GM12878 (cell line): ENCODE results near the gene KIAA0930. TPM values are rescaled to one million over a fixed set of nuclear protein-coding genes. Genes with fewer than 3 reads are reported as not detected.

Experiments used
- ATAC-seq: fragments of 200-7000 bp; cut with Tn5 transposase; 3 replicates; pipeline ENCODE4 v1.9.1; 2020; ENCODE audit warnings: mild to moderate bottlenecking, moderate library complexity
- BruUV-seq: library from RNA; stranded (reverse); fragments of 400-500 nt; replicated peaks from 2 replicates; lab custom pipeline; 2021; lab: Mats Ljungman, UMichigan
- CTCF ChIA-PET: fragments of 300-600 bp; sonication (Branson Sonifier 250); formaldehyde crosslinking; extraction: SDS; loops from one replicate; lab custom pipeline; 2021; ENCODE audit warnings: inconsistent platforms; lab: Yijun Ruan, JAX
- POLR2A ChIA-PET: fragments of 350-600 bp; formaldehyde crosslinking; extraction: SDS; loops from one replicate; lab custom pipeline; 2021; ENCODE audit warnings: inconsistent platforms; lab: Charles Lee
- RAD21 ChIA-PET: fragments of 300-600 bp; sonication (Branson Sonifier 250); formaldehyde crosslinking; loops from one replicate; lab custom pipeline; 2023; ENCODE audit warnings: antibody characterized with exemption; ENCODE audit not compliant: unreplicated experiment; lab: Charles Lee
- SMC1A ChIA-PET: fragments of 300-600 bp; sonication (Branson Sonifier 250); formaldehyde crosslinking; loops from one replicate; lab custom pipeline; 2023; ENCODE audit not compliant: unreplicated experiment, uncharacterized antibody; lab: Charles Lee
- DNase-seq: peaks from one replicate; pipeline ENCODE4 v3.0.0-alpha.2; 2011; ENCODE audit warnings: low read depth, low spot score
- FAIRE-seq: peaks from 3 replicates; lab custom pipeline; 2011; peaks lifted over from hg19 to GRCh38; lab: Jason Lieb, UNC
- H2AFZ ChIP-seq: 2 replicates; pipeline ENCODE4 v1.6.0; 2011; ENCODE audit warnings: low read depth, low read length, control low read depth; ENCODE audit not compliant: control insufficient read depth
- H3K27ac ChIP-seq: 2 replicates; pipeline ENCODE4 v1.5.1; 2011; ENCODE audit warnings: control low read depth; ENCODE audit not compliant: control insufficient read depth, insufficient read depth
- H3K27me3 ChIP-seq, 2 experiments: replicated peaks in 1 of 2; 2 replicates each; pipeline versions ENCODE4 v1.6.0 to v1.6.1; 2011; ENCODE audit warnings: low read length in 1 of 2; ENCODE audit not compliant: control insufficient read depth in 2 of 2, insufficient read depth in 2 of 2
- H3K36me3 ChIP-seq, 2 experiments: 2 replicates each; pipeline ENCODE4 v1.5.1; 2011; ENCODE audit warnings: low read length in 1 of 2; ENCODE audit not compliant: control insufficient read depth in 2 of 2, insufficient read depth in 2 of 2
- H3K4me1 ChIP-seq: 2 replicates; pipeline ENCODE4 v1.6.1; 2011; ENCODE audit warnings: mild to moderate bottlenecking, low read length, moderate library complexity, mixed read lengths; ENCODE audit not compliant: control insufficient read depth, insufficient read depth
- H3K4me2 ChIP-seq: 2 replicates; pipeline ENCODE4 v1.6.0; 2011; ENCODE audit warnings: control low read depth; ENCODE audit not compliant: control insufficient read depth, insufficient read depth
- H3K4me3 ChIP-seq: fragments of 200-600 bp; sonication (generic); 2 replicates; pipeline ENCODE4 v1.5.1; 2016
- H3K79me2 ChIP-seq: 2 replicates; pipeline ENCODE4 v1.6.0; 2011; ENCODE audit warnings: low read length; ENCODE audit not compliant: control insufficient read depth, insufficient read depth
- H3K9ac ChIP-seq: 2 replicates; pipeline ENCODE4 v1.8.0; 2011; ENCODE audit warnings: low read length, control low read depth, mixed read lengths; ENCODE audit not compliant: control insufficient read depth, insufficient read depth
- H3K9me3 ChIP-seq: replicated peaks from 3 replicates; pipeline ENCODE4 v1.5.1; 2011; ENCODE audit warnings: mild to moderate bottlenecking, low read length; ENCODE audit not compliant: control insufficient read depth, insufficient read depth
- H4K20me1 ChIP-seq: 2 replicates; pipeline ENCODE4 v1.6.0; 2011; ENCODE audit not compliant: control insufficient read depth, insufficient read depth
- CUX1 ChIP-seq: IDR thresholded peaks from 2 replicates; pipeline ENCODE4 v1.6.1; 2012; ENCODE audit warnings: improper control_type of control experiment, low read depth, low read length; ENCODE audit not compliant: insufficient replicate concordance
- DPF2 ChIP-seq: fragments of 450-650 bp; IDR thresholded peaks from 2 replicates; pipeline ENCODE4 v1.6.1; 2017; ENCODE audit warnings: mild to moderate bottlenecking
- HDAC2 ChIP-seq: fragments of 200-600 bp; sonication (generic); IDR thresholded peaks from 2 replicates; pipeline ENCODE4 v1.6.1; 2017
- IKZF2 ChIP-seq, 2 experiments: fragments of 450-650 bp; IDR thresholded peaks; 2 replicates each; pipeline ENCODE4 v1.6.1; 2017; ENCODE audit warnings: mild to moderate bottlenecking in 2 of 2, moderate library complexity in 2 of 2
- IRF3 ChIP-seq: fragments of 450-650 bp; IDR thresholded peaks from 2 replicates; pipeline ENCODE4 v1.6.1; 2014; ENCODE audit warnings: mild to moderate bottlenecking
- NBN ChIP-seq: fragments of 450-650 bp; IDR thresholded peaks from 2 replicates; pipeline ENCODE4 v1.6.1; 2016
- POLR2AphosphoS5 ChIP-seq: IDR thresholded peaks from 2 replicates; pipeline ENCODE4 v1.6.1; 2011; ENCODE audit warnings: mild to moderate bottlenecking, low read length, inconsistent platforms
- SPI1 ChIP-seq: IDR thresholded peaks from 2 replicates; pipeline ENCODE4 v1.6.1; 2011; ENCODE audit warnings: low read depth, mild to moderate bottlenecking, low read length, moderate library complexity, borderline replicate concordance; ENCODE audit not compliant: insufficient read depth
- STAT1 ChIP-seq: fragments of 450-650 bp; conservative IDR thresholded peaks from 2 replicates; pipeline ENCODE4 v1.6.1; 2014; ENCODE audit warnings: antibody characterized with exemption, mild to moderate bottlenecking
- TARDBP ChIP-seq: IDR thresholded peaks from 2 replicates; pipeline ENCODE4 v1.6.1; 2016; ENCODE audit warnings: borderline replicate concordance
- ZNF384 ChIP-seq: IDR thresholded peaks from 2 replicates; pipeline ENCODE4 v1.6.1; 2012; ENCODE audit warnings: low read depth, mild to moderate bottlenecking, low read length, improper control_type of control experiment, borderline replicate concordance
- WGBS: methylation state at CpG from one replicate; pipeline ENCODE4 v1.1.6; 2016; ENCODE audit warnings: low lambda C conversion rate; ENCODE audit not compliant: insufficient replicate concordance, insufficient coverage; ENCODE audit errors: missing lambda C conversion rate; 5-methylcytosine and 5-hydroxymethylcytosine counted together
- in situ Hi-C: fragments of 300-500 bp; cut with MboI; formaldehyde crosslinking; loops from 9 replicates; pipeline ENCODE4 v1.14.3; 2018; ENCODE audit warnings: mixed read lengths
- intact Hi-C: fragments of 100-400 bp; cut with micrococcal nuclease; formaldehyde crosslinking; loops from one replicate; pipeline ENCODE4 v1.14.2; 2022; ENCODE audit not compliant: unreplicated experiment
- polyA plus RNA-seq, 11 experiments: library from polyadenylated mRNA; depleted of rRNA in 4 of 11; unstranded in 6 of 11; stranded (reverse) in 5 of 11; fragments of >200 nt; fragmentation: Nextera tagmentation in 4 of 11; fragmentation: Illumina TruSeq in 1 of 11; extraction: Ambion mirVana in 4 of 11; extraction: Trizol in 1 of 11; gene quantifications; 1 replicate in 1 of 11; 2 replicates in 10 of 11; pipeline versions ENCODE4 v1.2.1 to v1.2.3, GENCODE V29; 2011 to 2016; ENCODE audit warnings: inconsistent platforms in 2 of 11, missing spikeins in 2 of 11, low read depth in 1 of 11
- total RNA-seq, 4 experiments: library from RNA; depleted of rRNA in 3 of 4; stranded (reverse); fragments of >200 nt in 3 of 4; fragmentation: Illumina TruSeq in 1 of 4; extraction: Trizol in 1 of 4; gene quantifications; 2 replicates each; pipeline versions ENCODE4 v1.2.1 to v1.2.3, GENCODE V29; 2013 to 2021
- TF ChIP-seq, protein P1 (sequence below): fragments of 150-350 bp; IDR thresholded peaks from 2 replicates; pipeline ENCODE4 v1.6.1; 2016; ENCODE audit warnings: low read depth, low read length
- TF ChIP-seq, protein P2 (sequence below): fragments of 450-650 bp; IDR thresholded peaks from 2 replicates; pipeline ENCODE4 v1.6.1; 2018; ENCODE audit warnings: borderline replicate concordance, mild to moderate bottlenecking; ENCODE audit not compliant: partially characterized antibody

KIAA0930 gene
- total and polyA plus RNA-seq, 10 of the 15 experiments (the other 5 are each of a cell fraction or from before 2014, with no cell fraction given) = 3.6 to 125 (median 46.3) TPM

- no peak for ATAC-seq
- ChIA-PET SMC1A (interaction anchor here (1.4 kb wide), 1 partner anchor 8 kb away, joined by 3 read pairs; no protein-coding TSS in a partner anchor), CTCF (interaction anchor here (1.3 to 1.5 kb wide), 2 partner anchors 10 to 113 kb away, joined by 3 to 8 read pairs; no protein-coding TSS in a partner anchor), RAD21 (interaction anchor here (0.9 kb wide), 1 partner anchor 13 kb away, joined by 3 read pairs; the partner anchor contains the start of gene NUP50), POLR2A (interaction anchor here (0.6 kb wide), 1 partner anchor 526 kb away, joined by 3 read pairs; no protein-coding TSS in a partner anchor)
- H4K20me1 ChIP-seq = no peaks in the 10 kb centered on the region
- H3K9ac ChIP-seq = no peak overlapping the region
- WGBS = 95% methylated on average over 2 of the region's 2 CpGs
- intact Hi-C loops (no loop called here), in situ Hi-C loops (no loop called here)
- H3K4me3 ChIP-seq = no peak overlapping the region
- H3K9me3 ChIP-seq = no peaks in the 10 kb centered on the region
- FAIRE-seq = no peak
- H3K36me3 ChIP-seq = no peaks in the 10 kb centered on the region; a peak in 1 of 4 replicates
- H3K4me1 ChIP-seq = no peaks in the 10 kb centered on the region
- H2AFZ ChIP-seq = no peak overlapping the region
- H3K79me2 ChIP-seq = no peaks in the 10 kb centered on the region
- no peak overlapping the region for H3K4me2 ChIP-seq
- no TSS peak for BruUV-seq
- DNase-seq = no peak
- no peak overlapping the region for H3K27ac ChIP-seq
- no peaks in the 10 kb centered on the region for H3K27me3 ChIP-seq
- TF ChIP-seq IKZF2 (IDR thresholded peaks at IDR 0.05) (no peak), TARDBP (no peak), DPF2 (no peak), STAT1 (no peak), HDAC2 (no peak), CUX1 (no peak), ZNF384 (no peak), NBN (no peak), SPI1 (no peak), POLR2AphosphoS5 (no peak), IRF3 (no peak)
- TF ChIP-seq, protein P1, sequence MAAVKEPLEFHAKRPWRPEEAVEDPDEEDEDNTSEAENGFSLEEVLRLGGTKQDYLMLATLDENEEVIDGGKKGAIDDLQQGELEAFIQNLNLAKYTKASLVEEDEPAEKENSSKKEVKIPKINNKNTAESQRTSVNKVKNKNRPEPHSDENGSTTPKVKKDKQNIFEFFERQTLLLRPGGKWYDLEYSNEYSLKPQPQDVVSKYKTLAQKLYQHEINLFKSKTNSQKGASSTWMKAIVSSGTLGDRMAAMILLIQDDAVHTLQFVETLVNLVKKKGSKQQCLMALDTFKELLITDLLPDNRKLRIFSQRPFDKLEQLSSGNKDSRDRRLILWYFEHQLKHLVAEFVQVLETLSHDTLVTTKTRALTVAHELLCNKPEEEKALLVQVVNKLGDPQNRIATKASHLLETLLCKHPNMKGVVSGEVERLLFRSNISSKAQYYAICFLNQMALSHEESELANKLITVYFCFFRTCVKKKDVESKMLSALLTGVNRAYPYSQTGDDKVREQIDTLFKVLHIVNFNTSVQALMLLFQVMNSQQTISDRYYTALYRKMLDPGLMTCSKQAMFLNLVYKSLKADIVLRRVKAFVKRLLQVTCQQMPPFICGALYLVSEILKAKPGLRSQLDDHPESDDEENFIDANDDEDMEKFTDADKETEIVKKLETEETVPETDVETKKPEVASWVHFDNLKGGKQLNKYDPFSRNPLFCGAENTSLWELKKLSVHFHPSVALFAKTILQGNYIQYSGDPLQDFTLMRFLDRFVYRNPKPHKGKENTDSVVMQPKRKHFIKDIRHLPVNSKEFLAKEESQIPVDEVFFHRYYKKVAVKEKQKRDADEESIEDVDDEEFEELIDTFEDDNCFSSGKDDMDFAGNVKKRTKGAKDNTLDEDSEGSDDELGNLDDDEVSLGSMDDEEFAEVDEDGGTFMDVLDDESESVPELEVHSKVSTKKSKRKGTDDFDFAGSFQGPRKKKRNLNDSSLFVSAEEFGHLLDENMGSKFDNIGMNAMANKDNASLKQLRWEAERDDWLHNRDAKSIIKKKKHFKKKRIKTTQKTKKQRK = no peak
- TF ChIP-seq, protein P2, sequence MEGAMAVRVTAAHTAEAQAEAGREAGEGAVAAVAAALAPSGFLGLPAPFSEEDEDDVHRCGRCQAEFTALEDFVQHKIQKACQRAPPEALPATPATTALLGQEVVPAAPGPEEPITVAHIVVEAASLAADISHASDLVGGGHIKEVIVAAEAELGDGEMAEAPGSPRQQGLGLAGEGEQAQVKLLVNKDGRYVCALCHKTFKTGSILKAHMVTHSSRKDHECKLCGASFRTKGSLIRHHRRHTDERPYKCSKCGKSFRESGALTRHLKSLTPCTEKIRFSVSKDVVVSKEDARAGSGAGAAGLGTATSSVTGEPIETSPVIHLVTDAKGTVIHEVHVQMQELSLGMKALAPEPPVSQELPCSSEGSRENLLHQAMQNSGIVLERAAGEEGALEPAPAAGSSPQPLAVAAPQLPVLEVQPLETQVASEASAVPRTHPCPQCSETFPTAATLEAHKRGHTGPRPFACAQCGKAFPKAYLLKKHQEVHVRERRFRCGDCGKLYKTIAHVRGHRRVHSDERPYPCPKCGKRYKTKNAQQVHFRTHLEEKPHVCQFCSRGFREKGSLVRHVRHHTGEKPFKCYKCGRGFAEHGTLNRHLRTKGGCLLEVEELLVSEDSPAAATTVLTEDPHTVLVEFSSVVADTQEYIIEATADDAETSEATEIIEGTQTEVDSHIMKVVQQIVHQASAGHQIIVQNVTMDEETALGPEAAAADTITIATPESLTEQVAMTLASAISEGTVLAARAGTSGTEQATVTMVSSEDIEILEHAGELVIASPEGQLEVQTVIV = no peak
Observed at GRCh38 chr22:45150139-45150538, 90.6 kb downstream of the KIAA0930 start.
